A673 (cell line): ENCODE results near the gene CHN1. TPM values are rescaled to one million over a fixed set of nuclear protein-coding genes. Genes with fewer than 3 reads are reported as not detected.

Experiments
- BruUV-seq: library from RNA; stranded (reverse); fragments of 400-500 nt; replicated peaks from 2 replicates; lab custom pipeline; 2021; lab: Mats Ljungman, UMichigan
- CTCF ChIA-PET: fragments of 300-600 bp; sonication (Branson Sonifier 250); formaldehyde crosslinking; loops from one replicate; lab custom pipeline; 2022; ENCODE audit warnings: antibody characterized with exemption; lab: Charles Lee
- POLR2A ChIA-PET: fragments of 300-600 bp; sonication (Branson Sonifier 250); formaldehyde crosslinking; loops from one replicate; lab custom pipeline; 2022; ENCODE audit warnings: antibody characterized with exemption; ENCODE audit not compliant: low non-redundant PET; lab: Charles Lee
- DNase-seq: peaks from one replicate; pipeline ENCODE4 v3.0.0-alpha.2; 2015; ENCODE audit warnings: low spot score
- H3K27ac ChIP-seq: fragments of 200-600 bp; sonication (generic); 2 replicates; pipeline ENCODE4 v1.5.1; 2016; ENCODE audit warnings: mixed run types, low read depth, mild to moderate bottlenecking, mixed read lengths, antibody characterized with exemption, low read length; ENCODE audit not compliant: poor library complexity, severe bottlenecking
- H3K27me3 ChIP-seq: fragments of 200-600 bp; sonication (generic); replicated peaks from 2 replicates; pipeline ENCODE4 v1.6.1; 2017; ENCODE audit warnings: mixed run types, low read depth, mild to moderate bottlenecking, mixed read lengths, antibody characterized with exemption, low read length; ENCODE audit not compliant: insufficient read depth, poor library complexity
- H3K36me3 ChIP-seq: fragments of 200-600 bp; sonication (generic); 2 replicates; pipeline ENCODE4 v1.6.1; 2016; ENCODE audit warnings: mixed run types, mild to moderate bottlenecking, mixed read lengths, antibody characterized with exemption, low read length; ENCODE audit not compliant: insufficient read depth, poor library complexity, severe bottlenecking
- H3K4me1 ChIP-seq: fragments of 200-600 bp; sonication (generic); 2 replicates; pipeline ENCODE4 v1.6.1; 2017; ENCODE audit warnings: mixed run types, mild to moderate bottlenecking, mixed read lengths, antibody characterized with exemption, low read length; ENCODE audit not compliant: insufficient read depth, poor library complexity, severe bottlenecking
- H3K4me3 ChIP-seq: fragments of 200-600 bp; sonication (generic); 2 replicates; pipeline ENCODE4 v1.5.1; 2016; ENCODE audit warnings: low read depth, mixed run types, mild to moderate bottlenecking, mixed read lengths, low read length; ENCODE audit not compliant: poor library complexity, severe bottlenecking
- H3K9me3 ChIP-seq: fragments of 200-600 bp; sonication (generic); 2 replicates; pipeline ENCODE4 v1.6.1; 2016; ENCODE audit warnings: mixed run types, low read depth, mild to moderate bottlenecking, mixed read lengths, antibody characterized with exemption, low read length; ENCODE audit not compliant: poor library complexity, severe bottlenecking
- CTCF ChIP-seq: fragments of 300-800, 200-600 bp; sonication (generic); conservative IDR thresholded peaks from 2 replicates; pipeline ENCODE4 v1.5.1; 2017; ENCODE audit warnings: low read depth, mild to moderate bottlenecking, antibody characterized with exemption, low read length, moderate library complexity, mixed read lengths
- EZH2 ChIP-seq: fragments of 200-600 bp; sonication (generic); IDR thresholded peaks from 2 replicates; pipeline ENCODE4 v1.6.1; 2017; ENCODE audit warnings: borderline replicate concordance, low read depth, mild to moderate bottlenecking, mixed read lengths, antibody characterized with exemption, low read length; ENCODE audit not compliant: poor library complexity, severe bottlenecking
- intact Hi-C: fragments of 100-400 bp; cut with micrococcal nuclease; formaldehyde crosslinking; loops from one replicate; pipeline ENCODE4 v1.10.0; 2022; ENCODE audit not compliant: unreplicated experiment
- total RNA-seq: library from RNA; stranded (reverse); gene quantifications from 2 replicates; pipeline ENCODE4 v1.2.3, GENCODE V29; 2021

Gene CHN1
- total RNA-seq, 1 experiment from 2014 or later = 11.3 TPM

GRCh38 chr2:174796319-174796771, 208.8 kb downstream of the CHN1 start:
- BruUV-seq = no TSS peak
- ChIA-PET POLR2A (no interaction called here), CTCF (no interaction called here)
- TF ChIP-seq CTCF (no peak), EZH2 (no peak)
- intact Hi-C loops = no loop called here
- no peak overlapping the region for H3K27ac ChIP-seq
- H3K4me3 ChIP-seq = no peak overlapping the region
- H3K9me3 ChIP-seq = no peaks in the 10 kb centered on the region
- H3K4me1 ChIP-seq = no peaks in the 10 kb centered on the region
- DNase-seq = no peak
- no peaks in the 10 kb centered on the region for H3K27me3 ChIP-seq
- no peaks in the 10 kb centered on the region for H3K36me3 ChIP-seq

DNA sequence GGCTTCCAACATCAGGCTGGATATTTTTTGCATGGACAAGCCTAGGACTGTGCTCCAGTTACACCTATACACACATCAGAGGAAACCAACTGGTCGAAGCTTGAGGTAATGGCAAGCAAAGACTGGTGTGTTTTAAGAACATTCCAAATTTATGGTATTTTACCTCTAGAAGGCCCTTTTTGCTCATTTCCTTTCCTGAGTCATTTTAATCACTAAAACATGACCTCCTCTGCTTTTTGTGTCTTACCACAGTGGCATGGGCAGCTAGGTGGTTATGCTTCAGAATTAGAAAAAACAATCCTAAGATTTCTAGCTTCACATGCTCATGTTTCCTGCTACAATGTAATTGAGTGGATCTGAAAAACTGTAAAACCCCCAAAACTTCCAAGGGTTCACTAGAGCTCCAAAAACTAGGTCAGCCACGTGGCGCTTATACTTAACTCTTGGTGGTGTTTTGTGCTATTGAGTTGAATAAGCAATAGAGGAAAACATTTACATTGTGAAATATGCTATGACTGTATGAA, 210.3 kb downstream of the CHN1 start:
- H3K9me3 ChIP-seq = no peaks in the 10 kb centered on the region
- H3K36me3 ChIP-seq = no peaks in the 10 kb centered on the region
- H3K4me3 ChIP-seq = no peak overlapping the region
- CTCF ChIA-PET = no interaction called here
- H3K4me1 ChIP-seq = no peaks in the 10 kb centered on the region
- POLR2A ChIA-PET = no interaction called here
- no TSS peak for BruUV-seq
- no peaks in the 10 kb centered on the region for H3K27me3 ChIP-seq
- H3K27ac ChIP-seq = no peak overlapping the region
- DNase-seq = no peak
- TF ChIP-seq CTCF = no peak
- no peak for TF ChIP-seq EZH2
- intact Hi-C loops = no loop called here

DNA sequence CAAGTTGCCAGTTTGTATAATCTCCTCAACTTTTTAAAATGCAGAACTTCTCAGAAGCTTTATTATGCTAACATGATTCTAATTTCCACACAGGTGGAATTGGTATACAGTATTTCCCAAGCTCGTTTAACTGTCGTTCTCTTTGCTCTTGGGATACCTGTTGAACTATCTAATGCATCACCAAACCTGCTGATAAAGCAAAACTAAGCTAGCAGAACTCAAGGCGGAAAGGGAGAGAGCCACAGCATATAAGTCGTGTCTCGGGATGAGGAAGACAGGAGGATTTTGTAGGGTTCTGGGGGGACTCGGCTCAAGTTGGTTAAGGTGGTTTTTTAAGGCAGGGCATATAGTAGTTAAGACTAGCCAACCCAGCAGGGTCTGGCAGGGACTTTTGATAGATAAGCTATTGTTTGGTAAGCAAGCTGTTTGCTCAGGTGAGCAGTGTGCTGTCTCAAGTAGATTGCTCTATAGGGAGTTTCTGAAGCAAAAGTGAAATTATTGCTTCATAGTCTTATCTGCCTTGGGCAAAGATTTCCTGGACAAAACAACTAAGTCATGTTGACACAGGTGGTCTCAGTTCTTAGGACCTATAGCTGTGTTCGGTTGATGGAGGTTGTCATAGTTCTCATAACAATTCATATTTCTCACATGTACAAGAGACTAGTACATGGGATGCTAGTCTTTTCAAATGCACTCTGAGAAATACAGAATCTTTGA, 212.7 kb downstream of the CHN1 start:
- ChIA-PET POLR2A (no interaction called here), CTCF (no interaction called here)
- intact Hi-C loops = no loop called here

More for the DNA sequence above, 212.7 kb downstream of the CHN1 start:
- no peak for DNase-seq
- H3K4me3 ChIP-seq = no peak overlapping the region
- no peaks in the 10 kb centered on the region for H3K36me3 ChIP-seq
- no TSS peak for BruUV-seq
- no peaks in the 10 kb centered on the region for H3K9me3 ChIP-seq
- H3K27me3 ChIP-seq = no peaks in the 10 kb centered on the region
- H3K4me1 ChIP-seq = no peaks in the 10 kb centered on the region
- no peak overlapping the region for H3K27ac ChIP-seq
- TF ChIP-seq CTCF (no peak), EZH2 (no peak)
